Sciatic nerve (tissue), 2 donors: ENCODE data around the gene B4GALT5. TPM values are rescaled to one million over a fixed set of nuclear protein-coding genes. Genes with fewer than 3 reads are reported as not detected.
"Not testable (repeated sequence)": the region's sequence is repeated elsewhere in the genome, so short reads cannot be mapped to it uniquely, and the experiment has no call there.

Source experiments
- ATAC-seq: fragments of 200-7000 bp; cut with Tn5 transposase; one replicate; pipeline ENCODE4 v1.9.1; 2020; ENCODE audit warnings: mild to moderate bottlenecking, moderate library complexity
- DNase-seq: peaks from one replicate; pipeline ENCODE4 v3.0.0-alpha.2; 2020; ENCODE audit warnings: low spot score
- intact Hi-C: fragments of 100-400 bp; cut with DNase I; formaldehyde crosslinking; loops from one replicate; pipeline ENCODE4 v1.14.2; 2022
- total RNA-seq: library from RNA; stranded (reverse); fragmentation: NEBNext Ultra II Directional; extraction: Animal tissue kit (Norgen Biotek cat#: 25700); gene quantifications from one replicate; pipeline ENCODE4 v1.2.1, GENCODE V29; 2021
- donor health status: DM: no; HTN: no; CAD: no.
- donor health status: DM: no; HTN: no; CAD: no.

Gene B4GALT5
- total RNA-seq, 1 donor from 2014 or later, result 36.0 TPM

- ATAC-seq (peak; percentile 55), DNase-seq (no peak)
- intact Hi-C loops, result no loop called here
Measured at GRCh38 chr20:49706630-49707091, 7.0 kb downstream of the B4GALT5 start.

GRCh38 chr20:49705893-49706292, 7.8 kb downstream of the B4GALT5 start:
- DNase-seq, intact Hi-C loops, ATAC-seq: not testable (repeated sequence)

GRCh38 chr20:49705358-49705757, 8.3 kb downstream of the B4GALT5 start:
- ATAC-seq, result no peak
- DNase-seq, result no peak
- intact Hi-C loops, result no loop called here

GRCh38 chr20:49704932-49705336, 8.7 kb downstream of the B4GALT5 start:
- no peak for ATAC-seq
- no peak for DNase-seq
- intact Hi-C loops, result no loop called here

- intact Hi-C loops, result no loop called here
- DNase-seq, result no peak
- ATAC-seq, result no peak
Measured at GRCh38 chr20:49701916-49702315, 11.8 kb downstream of the B4GALT5 start.

GRCh38 chr20:49701241-49701790, 12.4 kb downstream of the B4GALT5 start:
- intact Hi-C loops, result no loop called here
- DNase-seq (no peak), ATAC-seq (peak; percentile 42)

GRCh38 chr20:49700411-49701185, 13.1 kb downstream of the B4GALT5 start:
- intact Hi-C loops, result no loop called here
- no peak for DNase-seq
- ATAC-seq, result peak; percentile 59

- ATAC-seq (no peak), DNase-seq (no peak)
- intact Hi-C loops, result no loop called here
Measured at GRCh38 chr20:49699200-49699992, 14.3 kb downstream of the B4GALT5 start.

GRCh38 chr20:49698477-49698876, 15.2 kb downstream of the B4GALT5 start:
- intact Hi-C loops, result no loop called here
- ATAC-seq, result no peak
- DNase-seq, result no peak

- ATAC-seq (no peak), DNase-seq (no peak)
- intact Hi-C loops, result no loop called here
Measured at GRCh38 chr20:49697071-49697470, 16.6 kb downstream of the B4GALT5 start.

- intact Hi-C loops, result no loop called here
- no peak for DNase-seq
- no peak for ATAC-seq
Measured at GRCh38 chr20:49696594-49696993, 17.1 kb downstream of the B4GALT5 start.

- intact Hi-C loops, result no loop called here
- DNase-seq, result no peak
- ATAC-seq, result no peak
Measured at GRCh38 chr20:49695830-49696229, 17.8 kb downstream of the B4GALT5 start.

GRCh38 chr20:49694450-49695071, 19.1 kb downstream of the B4GALT5 start:
- no peak for DNase-seq
- intact Hi-C loops, result no loop called here
- ATAC-seq, result no peak

- ATAC-seq (no peak), DNase-seq (no peak)
- intact Hi-C loops, result no loop called here
Measured at GRCh38 chr20:49693435-49694171, 20.1 kb downstream of the B4GALT5 start.

- ATAC-seq (no peak), DNase-seq (no peak)
- intact Hi-C loops, result no loop called here
Measured at GRCh38 chr20:49692941-49693340, 20.7 kb downstream of the B4GALT5 start.

- intact Hi-C loops, result no loop called here
- no peak for DNase-seq
- ATAC-seq, result no peak
Measured at GRCh38 chr20:49691818-49692568, 21.7 kb downstream of the B4GALT5 start.

GRCh38 chr20:49690899-49691620, 22.6 kb downstream of the B4GALT5 start:
- DNase-seq (no peak), ATAC-seq (no peak)
- intact Hi-C loops, result no loop called here
